Measurements from ENCODE around the gene MESD.
A peak's percentile ranks its signal among the peaks of the same experiment; 100 is the strongest.
"Not testable (repeated sequence)": the region's sequence is repeated elsewhere in the genome, so short reads cannot be mapped to it uniquely, and the experiment has no call there.

MESD gene

GRCh38 chr15:80970658-80971057, 19.0 kb downstream of the MESD start:
- no peak for DNase-seq (ENCODE audit: low read depth)
- TF ChIP-seq CTCF (IDR thresholded peaks at IDR 0.05; ENCODE audit: control insufficient read depth, insufficient read depth, low read depth, low read length, missing control alignments) = no peak
- H3K4me3 ChIP-seq (ENCODE audit: control insufficient read depth, low read depth, low read length) = no peak overlapping the region

GRCh38 chr15:80970018-80970657, 19.5 kb downstream of the MESD start:
- no peak overlapping the region for H3K4me3 ChIP-seq (ENCODE audit: control insufficient read depth, low read depth, low read length)
- no peak for DNase-seq (ENCODE audit: low read depth)
- TF ChIP-seq CTCF (IDR thresholded peaks at IDR 0.05; ENCODE audit: control insufficient read depth, insufficient read depth, low read depth, low read length, missing control alignments) = peak; percentile 75

- TF ChIP-seq CTCF (IDR thresholded peaks at IDR 0.05; ENCODE audit: control insufficient read depth, insufficient read depth, low read depth, low read length, missing control alignments) = no peak
- no peak for DNase-seq (ENCODE audit: low read depth)
- H3K4me3 ChIP-seq (ENCODE audit: control insufficient read depth, low read depth, low read length) = no peak overlapping the region
These were observed 20.3 kb downstream of the MESD start for GRCh38 chr15:80969316-80969715.

GRCh38 chr15:80967991-80968510, 21.6 kb downstream of the MESD start:
- no peak for DNase-seq (ENCODE audit: low read depth)
- TF ChIP-seq CTCF (IDR thresholded peaks at IDR 0.05; ENCODE audit: control insufficient read depth, insufficient read depth, low read depth, low read length, missing control alignments) = no peak
- no peak overlapping the region for H3K4me3 ChIP-seq (ENCODE audit: control insufficient read depth, low read depth, low read length)

GRCh38 chr15:80967451-80967850, 22.2 kb downstream of the MESD start:
- no peak overlapping the region for H3K4me3 ChIP-seq (ENCODE audit: control insufficient read depth, low read depth, low read length)
- no peak for DNase-seq (ENCODE audit: low read depth)
- TF ChIP-seq CTCF (IDR thresholded peaks at IDR 0.05; ENCODE audit: control insufficient read depth, insufficient read depth, low read depth, low read length, missing control alignments) = no peak

- H3K4me3 ChIP-seq (ENCODE audit: control insufficient read depth, low read depth, low read length) = no peak overlapping the region
- DNase-seq (ENCODE audit: low read depth) = no peak
- TF ChIP-seq CTCF (IDR thresholded peaks at IDR 0.05; ENCODE audit: control insufficient read depth, insufficient read depth, low read depth, low read length, missing control alignments) = no peak
These were observed 23.0 kb downstream of the MESD start for GRCh38 chr15:80966431-80967197.

GRCh38 chr15:80965454-80965853, 24.2 kb downstream of the MESD start:
- not testable (repeated sequence) for H3K4me3 ChIP-seq (ENCODE audit: control insufficient read depth, low read depth, low read length); DNase-seq (ENCODE audit: low read depth)
